ENCODE measurements around the gene SERPINB10. TPM values are rescaled to one million over a fixed set of nuclear protein-coding genes. Genes with fewer than 3 reads are reported as not detected.

SERPINB10 gene
- not detected for total RNA-seq
- long read RNA-seq, result 0 reads

DNA sequence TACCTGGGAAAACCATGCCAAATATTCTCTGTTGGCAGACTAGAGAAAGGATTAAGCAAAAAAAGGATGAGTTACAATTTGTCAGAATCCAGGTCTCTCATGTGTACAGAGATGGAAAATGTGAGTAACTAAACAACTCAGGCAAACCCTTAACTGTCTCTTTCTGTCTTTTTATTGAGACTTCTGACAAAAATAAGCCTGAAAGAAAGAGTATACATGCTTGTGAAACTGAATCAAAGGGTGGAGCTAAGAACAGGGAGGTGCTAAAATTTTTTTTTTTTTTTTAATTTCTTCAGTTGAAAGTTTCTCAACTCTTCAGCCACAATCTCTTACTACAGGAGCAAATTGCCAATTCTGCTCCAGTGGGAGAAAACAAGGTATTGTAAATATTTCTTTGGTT lies at the start of gene SERPINB10:
SERPINB10 (plus strand) TSS at position 295 of the 400 bp plus-strand sequence. CDS start 7,553 bp downstream, outside the sequence.
- ATAC-seq (no peak), DNase-seq (no peak)
- intact Hi-C loops (cut with DNase I, micrococcal nuclease), result no loop called here

DNA sequence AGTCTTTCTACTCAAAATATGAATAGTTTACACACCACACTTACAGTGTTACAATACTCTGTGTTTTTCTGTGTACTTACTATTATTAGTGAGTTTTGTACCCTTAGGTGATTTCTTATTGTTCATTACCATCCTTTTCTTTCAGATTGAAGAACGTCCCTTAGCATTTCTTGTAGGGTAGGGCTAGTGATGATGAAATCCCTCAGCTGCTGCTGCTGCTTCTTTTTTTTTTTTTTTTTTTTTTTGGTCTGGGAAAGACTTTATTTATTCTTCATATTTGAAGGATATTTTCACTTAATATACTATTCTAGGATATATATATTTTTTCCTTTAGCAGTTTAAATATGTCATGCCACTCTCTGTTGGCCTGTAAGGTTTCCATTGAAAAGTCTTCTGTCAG lies 49.3 kb upstream of the SERPINB10 start:
- ATAC-seq, result no peak
- no peak for DNase-seq
- intact Hi-C loops (cut with DNase I, micrococcal nuclease), result no loop called here

DNA sequence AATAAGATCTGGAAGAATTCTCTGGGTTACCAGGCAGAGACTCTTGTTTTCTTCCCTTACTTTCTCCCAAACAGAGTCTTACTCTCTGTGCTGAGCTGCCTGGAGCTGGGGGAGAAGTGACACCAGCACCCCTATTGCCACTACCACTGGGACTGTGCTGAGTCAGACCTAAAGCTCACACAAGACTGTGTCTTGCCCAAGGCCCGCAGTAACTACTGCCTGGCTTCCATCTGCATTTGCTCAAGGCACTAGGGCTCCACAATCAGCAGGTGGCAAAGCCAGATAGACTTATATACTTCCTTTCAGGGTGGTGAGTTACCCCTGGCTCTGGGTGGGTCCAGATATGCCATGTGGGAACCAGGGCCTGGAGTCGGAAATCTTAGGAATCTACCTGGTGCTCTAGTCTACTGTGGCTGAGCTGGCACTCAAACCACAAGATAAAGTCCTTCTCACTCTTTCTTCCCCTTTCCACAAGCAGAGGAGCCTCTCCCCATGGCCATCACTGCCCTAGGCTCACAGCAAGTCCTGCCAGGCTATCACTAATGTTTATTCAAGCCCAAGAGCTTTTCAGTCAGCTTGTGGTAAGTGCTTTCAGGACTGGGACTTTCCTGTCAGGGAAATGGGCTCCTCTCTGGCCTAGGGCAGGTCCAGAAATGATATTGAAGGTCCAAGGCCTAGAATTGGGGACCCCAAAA lies 47.8 kb upstream of the SERPINB10 start:
- ATAC-seq (no peak), DNase-seq (no peak)
- intact Hi-C loops (cut with DNase I, micrococcal nuclease), result no loop called here

- DNase-seq (no peak), ATAC-seq (no peak)
- intact Hi-C loops (cut with DNase I, micrococcal nuclease), result no loop called here
Measured at GRCh38 chr18:63860531-63860930, 47.2 kb upstream of the SERPINB10 start.

DNA sequence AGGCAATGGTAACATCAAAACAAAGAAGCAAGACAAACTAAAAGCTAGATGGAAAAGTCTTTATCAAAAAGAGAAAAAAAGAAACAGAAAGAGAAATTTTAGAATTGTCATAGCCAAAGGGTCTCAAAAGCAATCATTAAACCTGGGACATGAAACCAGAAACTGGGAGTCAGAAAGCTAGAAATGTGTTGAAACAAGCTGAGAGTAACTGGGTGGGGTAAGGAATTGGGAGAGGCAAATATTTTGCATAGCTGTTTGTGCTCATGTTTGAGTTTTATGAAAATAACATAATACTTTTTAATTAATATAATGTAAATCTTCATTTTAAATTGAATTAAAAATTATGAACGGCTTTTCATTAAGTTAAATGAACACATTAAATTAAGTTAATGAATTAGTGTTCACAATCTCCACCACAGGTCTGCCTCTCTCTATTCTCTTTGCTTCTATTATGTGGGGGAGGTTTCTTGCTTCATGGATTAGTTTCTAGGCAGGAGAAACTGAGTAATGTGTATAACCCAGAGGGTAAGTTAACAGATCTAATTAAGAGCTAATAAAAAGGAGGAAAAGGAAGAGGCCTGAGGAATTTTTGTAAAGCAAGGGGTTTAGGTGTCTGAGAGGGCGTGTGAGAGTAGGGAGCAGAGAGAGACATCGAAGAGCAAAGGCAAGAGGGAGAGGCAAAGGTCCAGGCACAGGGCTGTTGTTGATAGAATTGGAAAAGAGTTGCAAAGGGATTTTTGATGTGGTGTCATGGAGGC lies 40.2 kb upstream of the SERPINB10 start:
- intact Hi-C loops (cut with DNase I, micrococcal nuclease), result no loop called here

GRCh38 chr18:63868546-63868945 lies 39.2 kb upstream of the SERPINB10 start:
- DNase-seq, result no peak
- no peak for ATAC-seq
- intact Hi-C loops (cut with DNase I, micrococcal nuclease), result no loop called here

More for the DNA sequence above, 40.2 kb upstream of the SERPINB10 start:
- DNase-seq (no peak), ATAC-seq (no peak)

DNA sequence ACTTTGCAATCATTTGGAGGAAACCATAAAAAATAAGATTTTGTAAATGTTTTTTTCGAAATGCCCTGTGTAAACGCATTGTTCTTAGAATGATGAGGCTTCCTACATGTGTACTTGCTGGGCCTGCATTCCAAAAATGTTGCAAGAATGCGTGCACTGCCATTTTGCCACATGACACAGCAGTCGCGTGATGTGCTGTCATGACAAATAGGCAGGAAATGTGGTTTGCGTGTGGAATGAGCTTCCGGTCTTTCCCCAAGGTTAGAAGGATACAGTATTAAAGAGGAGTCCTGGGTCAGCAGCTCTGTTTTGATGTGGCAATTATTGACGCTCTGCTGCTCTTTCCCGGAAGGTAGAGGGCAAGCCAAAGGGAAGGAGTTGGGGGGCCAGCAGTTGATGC lies 38.4 kb upstream of the SERPINB10 start:
- ATAC-seq, result no peak
- intact Hi-C loops (cut with DNase I, micrococcal nuclease), result no loop called here
- DNase-seq, result no peak

- no peak for DNase-seq
- intact Hi-C loops (cut with DNase I, micrococcal nuclease), result no loop called here
- no peak for ATAC-seq
Measured at GRCh38 chr18:63869851-63870250, 37.9 kb upstream of the SERPINB10 start.

GRCh38 chr18:63871836-63872235 lies 35.9 kb upstream of the SERPINB10 start:
- DNase-seq, result no peak
- ATAC-seq, result no peak
- intact Hi-C loops (cut with DNase I, micrococcal nuclease), result no loop called here

GRCh38 chr18:63872586-63872985 lies 35.2 kb upstream of the SERPINB10 start:
- ATAC-seq, result no peak
- intact Hi-C loops (cut with DNase I, micrococcal nuclease), result no loop called here
- DNase-seq, result no peak

DNA sequence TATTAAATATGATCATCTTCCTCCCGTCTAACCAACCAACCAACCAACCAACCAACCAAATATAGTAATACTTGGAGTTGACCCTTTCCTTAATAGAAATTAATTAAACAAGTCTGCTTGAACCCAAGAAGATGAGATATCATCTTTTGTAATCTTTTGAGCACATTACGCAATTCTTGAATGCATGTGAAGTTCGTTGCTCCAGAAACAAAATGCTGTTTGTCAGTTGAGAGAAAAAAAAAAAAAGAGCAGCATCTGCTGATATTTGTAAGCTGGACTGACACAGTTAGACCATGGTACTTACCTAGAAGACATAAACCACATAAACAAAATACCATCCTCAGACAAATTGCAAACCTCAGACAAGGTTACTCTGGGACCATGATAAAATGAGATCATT lies 29.4 kb upstream of the SERPINB10 start:
- intact Hi-C loops (cut with DNase I, micrococcal nuclease), result no loop called here
- ATAC-seq (no peak), DNase-seq (no peak)

- intact Hi-C loops (cut with DNase I, micrococcal nuclease), result no loop called here
- no peak for ATAC-seq
- DNase-seq, result no peak
Measured at GRCh38 chr18:63878925-63879324, 28.8 kb upstream of the SERPINB10 start.

DNA sequence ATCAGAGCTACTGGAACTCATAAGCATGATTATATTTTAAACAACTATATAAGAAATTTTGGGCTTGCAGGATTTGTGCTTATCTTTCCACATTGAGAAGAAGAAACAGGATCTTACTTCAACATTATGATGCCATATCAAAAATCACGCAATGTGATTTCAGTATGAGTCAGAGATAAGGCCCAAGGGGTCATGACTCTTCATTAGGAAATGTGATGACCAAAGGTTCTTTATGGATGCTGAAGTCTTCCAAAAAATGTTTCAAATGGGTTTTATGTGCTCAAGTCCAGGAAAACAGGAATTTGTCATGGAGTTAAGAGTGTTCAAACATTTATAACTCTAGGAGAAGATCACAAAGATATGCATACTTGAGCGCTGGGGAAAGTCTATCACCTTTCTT lies 28.0 kb upstream of the SERPINB10 start:
- DNase-seq (no peak), ATAC-seq (no peak)

GRCh38 chr18:63881851-63882250 lies 25.9 kb upstream of the SERPINB10 start:
- ATAC-seq, result no peak
- no peak for DNase-seq

More for the DNA sequence above, 28.0 kb upstream of the SERPINB10 start:
- intact Hi-C loops (cut with DNase I, micrococcal nuclease), result no loop called here

DNA sequence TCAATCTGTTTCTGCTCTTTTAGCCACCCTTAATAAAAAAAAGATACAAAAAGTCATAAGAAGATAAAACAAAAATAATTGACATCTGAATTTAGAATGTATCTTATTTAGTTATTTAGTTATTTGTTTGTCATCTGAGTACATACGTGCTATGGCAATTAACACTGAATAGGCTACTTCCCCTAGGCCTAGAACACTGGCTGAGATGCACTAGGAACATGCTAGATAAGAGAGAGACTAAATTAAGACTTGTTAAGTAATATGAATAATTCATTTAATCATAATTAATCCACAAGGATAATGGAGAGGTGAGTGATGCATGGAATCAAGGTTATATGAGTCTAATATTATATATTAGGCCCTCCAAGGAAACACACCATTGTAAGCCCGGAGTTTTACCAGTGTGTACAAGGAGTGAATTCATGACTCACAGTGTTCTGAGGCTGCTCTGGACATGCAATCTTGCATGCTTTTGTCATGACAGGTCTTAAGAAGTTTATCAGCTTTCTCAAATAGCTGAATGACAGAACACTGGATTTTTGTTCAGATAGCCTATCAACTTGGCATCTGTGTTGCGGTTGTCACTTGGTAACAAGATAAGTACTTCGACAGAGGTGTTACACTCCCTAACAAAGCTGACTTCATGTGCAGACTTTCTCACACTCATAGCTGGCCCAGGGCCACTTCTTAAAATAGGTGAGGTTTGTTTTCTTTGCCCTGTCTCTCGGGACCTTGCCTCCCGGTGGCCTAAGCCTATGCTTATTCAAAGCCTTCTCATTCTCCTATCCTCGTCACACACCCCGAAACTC lies 25.2 kb upstream of the SERPINB10 start:
- ATAC-seq (no peak), DNase-seq (no peak)
- intact Hi-C loops (cut with DNase I, micrococcal nuclease), result no loop called here

More at GRCh38 chr18:63881851-63882250, 25.9 kb upstream of the SERPINB10 start:
- intact Hi-C loops (cut with DNase I, micrococcal nuclease), result no loop called here

DNA sequence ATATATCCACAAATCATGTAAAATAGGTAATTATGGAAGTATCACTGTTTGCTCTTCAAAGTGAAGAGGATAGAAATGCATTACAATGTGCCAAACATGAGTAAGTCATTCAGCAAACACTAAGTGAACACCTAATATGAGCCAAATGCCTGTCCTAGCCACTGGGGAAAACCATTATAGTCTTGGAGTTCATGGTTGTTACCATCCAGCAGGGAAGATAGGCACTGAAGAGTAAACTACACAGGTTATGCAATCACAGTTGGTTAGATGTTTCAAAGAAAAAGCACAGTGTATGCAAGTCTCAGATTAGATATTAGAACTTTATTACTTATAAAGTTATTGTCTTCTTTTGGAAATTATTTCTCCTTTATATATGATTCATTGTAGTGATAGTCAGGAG lies 24.1 kb upstream of the SERPINB10 start:
- no peak for ATAC-seq
- intact Hi-C loops (cut with DNase I, micrococcal nuclease), result no loop called here

GRCh38 chr18:63887424-63887823 lies 20.3 kb upstream of the SERPINB10 start, which contains the start of gene SERPINB2:
Gene SERPINB2 (plus strand): TSS chr18:63887705. CDS start chr18:63891445, 3,740 bp downstream.
- DNase-seq (no peak), ATAC-seq (no peak)
- intact Hi-C loops (cut with DNase I, micrococcal nuclease), result no loop called here

More for the DNA sequence above, 24.1 kb upstream of the SERPINB10 start:
- no peak for DNase-seq

- no peak for ATAC-seq
- no peak for DNase-seq
- intact Hi-C loops (cut with DNase I, micrococcal nuclease), result no loop called here
Measured at GRCh38 chr18:63888470-63889190, 19.1 kb upstream of the SERPINB10 start.

DNA sequence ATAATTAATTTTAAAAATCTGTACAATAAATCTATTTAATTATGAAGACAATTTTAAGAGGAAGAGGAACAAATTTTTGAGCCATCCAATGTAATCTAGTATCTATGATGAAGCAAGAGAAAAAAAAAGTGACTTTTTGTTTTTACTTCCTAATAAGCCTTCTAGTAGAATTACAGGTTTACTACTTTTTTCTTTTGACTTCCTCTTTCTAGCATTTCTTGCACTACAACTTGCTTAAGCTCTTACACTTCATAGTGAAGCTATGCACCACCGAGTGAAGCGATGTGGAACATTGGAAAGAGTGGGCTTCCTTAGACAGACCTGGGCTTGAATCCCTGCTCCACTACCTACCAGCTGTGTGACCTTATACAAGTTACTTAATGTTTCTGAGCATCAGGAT lies 18.1 kb upstream of the SERPINB10 start:
- ATAC-seq, result no peak
- DNase-seq, result no peak
- intact Hi-C loops (cut with DNase I, micrococcal nuclease), result no loop called here
